HepG2 (cell line): Measurements from ENCODE around the gene INA. TPM values are rescaled to one million over a fixed set of nuclear protein-coding genes. Genes with fewer than 3 reads are reported as not detected.

Experiments used
- FOXP1 ChIP-seq, 2 experiments: fragments of 450-650 bp in 1 of 2; IDR thresholded peaks; 2 replicates each; pipeline ENCODE4 v1.6.1; 2017 to 2018; ENCODE audit warnings: antibody characterized with exemption in 1 of 2
- IKZF4 ChIP-seq: sonication (generic); formaldehyde crosslinking; IDR thresholded peaks from 2 replicates; pipeline ENCODE4 v1.5.1; 2020; ENCODE audit warnings: borderline replicate concordance, mild to moderate bottlenecking, low read depth, missing genetic modification reagents; ENCODE audit errors: not compliant biosample characterization
- KLF6 ChIP-seq: IDR thresholded peaks from 2 replicates; pipeline ENCODE4 v1.8.0; 2016; ENCODE audit warnings: missing biosample characterization, missing genetic modification reagents
- NR2F6 ChIP-seq, 2 experiments: IDR thresholded peaks; 2 replicates each; pipeline ENCODE4 v1.6.1; 2016; ENCODE audit warnings: antibody characterized with exemption in 1 of 2, mild to moderate bottlenecking in 1 of 2
- PBX3 ChIP-seq: sonication (generic); formaldehyde crosslinking; IDR thresholded peaks from 2 replicates; pipeline ENCODE4 v1.8.1; 2023; ENCODE audit warnings: missing genetic modification reagents, inconsistent platforms, borderline replicate concordance
- PITX1 ChIP-seq: sonication (generic); formaldehyde crosslinking; IDR thresholded peaks from 2 replicates; pipeline ENCODE4 v1.5.1; 2020; ENCODE audit warnings: mild to moderate bottlenecking, missing genetic modification reagents
- SATB2 ChIP-seq: sonication (generic); formaldehyde crosslinking; IDR thresholded peaks from 2 replicates; pipeline ENCODE4 v1.5.0; 2020; ENCODE audit warnings: missing genetic modification reagents
- SNAPC2 ChIP-seq: sonication (generic); formaldehyde crosslinking; IDR thresholded peaks from 2 replicates; pipeline ENCODE4 v1.8.1; 2022; ENCODE audit warnings: mild to moderate bottlenecking, missing genetic modification reagents
- SOX5 ChIP-seq: IDR thresholded peaks from 2 replicates; pipeline ENCODE4 v1.6.1; 2016; ENCODE audit warnings: borderline replicate concordance
- SPEN ChIP-seq: sonication (generic); formaldehyde crosslinking; IDR thresholded peaks from 2 replicates; pipeline ENCODE4 v1.5.1; 2020; ENCODE audit warnings: low read depth, mild to moderate bottlenecking, missing genetic modification reagents
- YEATS4 ChIP-seq: sonication (generic); formaldehyde crosslinking; IDR thresholded peaks from 2 replicates; pipeline ENCODE4 v1.4.0; 2020; ENCODE audit warnings: missing genetic modification reagents, borderline replicate concordance
- ZBTB26 ChIP-seq: IDR thresholded peaks from 2 replicates; pipeline ENCODE4 v1.6.1; 2016; ENCODE audit warnings: missing compliant biosample characterization, missing genetic modification reagents, borderline replicate concordance
- ZFP36L2 ChIP-seq: sonication (generic); formaldehyde crosslinking; IDR thresholded peaks from 2 replicates; pipeline ENCODE4 v1.4.0; 2020; ENCODE audit warnings: missing genetic modification reagents
- ZFYVE20 ChIP-seq: sonication (generic); formaldehyde crosslinking; IDR thresholded peaks from 2 replicates; pipeline ENCODE4 v1.8.0; 2023; ENCODE audit warnings: low read depth, mild to moderate bottlenecking, moderate library complexity, missing genetic modification reagents, borderline replicate concordance
- ZNF124 ChIP-seq: sonication (generic); formaldehyde crosslinking; IDR thresholded peaks from 2 replicates; pipeline ENCODE4 v1.4.0; 2020; ENCODE audit warnings: missing genetic modification reagents
- ZNF160 ChIP-seq: sonication (generic); formaldehyde crosslinking; IDR thresholded peaks from 2 replicates; pipeline ENCODE4 v1.8.0; 2022; ENCODE audit warnings: mild to moderate bottlenecking, inconsistent platforms, missing genetic modification reagents
- ZNF430 ChIP-seq: sonication (generic); formaldehyde crosslinking; IDR thresholded peaks from 2 replicates; pipeline ENCODE4 v1.9.0; 2021; ENCODE audit warnings: mild to moderate bottlenecking, missing genetic modification reagents
- ZNF556 ChIP-seq: sonication (generic); formaldehyde crosslinking; IDR thresholded peaks from 2 replicates; pipeline ENCODE4 v1.4.0; 2020; ENCODE audit warnings: mild to moderate bottlenecking, missing genetic modification reagents, borderline replicate concordance
- ZNF557 ChIP-seq: sonication (generic); formaldehyde crosslinking; IDR thresholded peaks from 2 replicates; pipeline ENCODE4 v1.4.0; 2020; ENCODE audit warnings: missing genetic modification reagents
- ZNF761 ChIP-seq: sonication (generic); formaldehyde crosslinking; conservative IDR thresholded peaks from 2 replicates; pipeline ENCODE4 v1.4.0; 2020; ENCODE audit warnings: mild to moderate bottlenecking, missing genetic modification reagents
- ZZZ3 ChIP-seq: sonication (generic); formaldehyde crosslinking; IDR thresholded peaks from 2 replicates; pipeline ENCODE4 v1.4.0; 2020; ENCODE audit warnings: missing genetic modification reagents, mild to moderate bottlenecking, borderline replicate concordance
- polyA plus RNA-seq, 8 experiments: library from polyadenylated mRNA; depleted of rRNA in 3 of 8; stranded (reverse) in 7 of 8; unstranded in 1 of 8; fragments of >200 nt; fragmentation: Illumina TruSeq in 4 of 8; extraction: Trizol in 4 of 8; gene quantifications; 2 replicates each; pipeline versions ENCODE4 v1.2.1 to v1.2.3, GENCODE V29; 2011 to 2016; ENCODE audit warnings: low read depth in 4 of 8, missing spikeins in 1 of 8, mixed read lengths in 1 of 8; ENCODE audit not compliant: insufficient read depth in 1 of 8
- total RNA-seq, 5 experiments: library from RNA; depleted of rRNA; stranded (reverse); fragments of >200 nt; fragmentation: Illumina TruSeq; extraction: Trizol; gene quantifications; 2 replicates each; pipeline ENCODE4 v1.2.3, GENCODE V29; 2016; ENCODE audit warnings: low read depth in 1 of 5
- TF ChIP-seq, protein P1 (sequence below): sonication (generic); formaldehyde crosslinking; IDR thresholded peaks from 2 replicates; pipeline ENCODE4 v1.4.0; 2020; ENCODE audit warnings: missing genetic modification reagents
- TF ChIP-seq, protein P2 (sequence below): sonication (generic); formaldehyde crosslinking; IDR thresholded peaks from 2 replicates; pipeline ENCODE4 v1.5.1; 2020; ENCODE audit warnings: missing genetic modification reagents, mild to moderate bottlenecking, borderline replicate concordance

The INA gene
- total and polyA plus RNA-seq, 2 of the 13 experiments (the other 11 are each of a cell fraction or from before 2014, with no cell fraction given), result 0.04 to 0.13 TPM

DNA sequence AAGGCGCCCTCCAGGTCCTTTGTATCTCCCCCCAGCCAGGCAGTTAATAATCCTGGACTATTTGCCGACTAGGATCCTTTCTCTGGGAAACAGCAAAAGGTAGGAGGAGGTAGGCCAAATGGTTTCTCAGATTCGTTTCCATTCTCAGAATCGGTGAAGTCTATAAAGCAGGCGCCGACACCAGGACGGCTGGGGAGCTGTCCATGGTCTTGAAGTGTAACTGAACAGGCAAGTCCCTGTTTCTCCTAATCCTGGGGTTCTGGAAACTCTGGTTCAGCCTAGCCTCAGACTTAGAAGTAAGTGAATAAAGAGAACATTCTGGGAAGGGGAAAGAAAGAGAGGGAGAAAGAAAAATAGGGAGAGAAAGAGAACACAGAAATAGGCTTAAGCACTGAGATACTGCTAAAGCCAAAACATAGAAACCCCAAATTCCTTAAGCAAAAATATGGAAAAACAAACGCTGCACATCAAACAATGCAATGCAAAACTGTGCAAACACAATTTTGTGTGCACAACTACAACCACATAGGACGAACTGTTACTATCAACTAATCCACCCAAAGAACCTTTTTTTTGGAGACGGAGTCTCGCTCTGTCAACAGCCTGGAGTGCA, 11.1 kb upstream of the INA start (continued):
- TF ChIP-seq ZNF557 (CRISPR knock-in tag) (peak; percentile 67; the same call in 1 of the 2 replicates), ZNF430 (CRISPR knock-in tag) (peak; percentile 76; the same call in 1 of the 2 replicates), SOX5 (peak; percentile 38; the same call in 1 of the 2 replicates), PITX1 (0 out of 2 replicates have a peak, but pooled peaks have one; percentile 41), ZNF761 (CRISPR knock-in tag) (no peak), FOXP1 (IDR thresholded peaks at IDR 0.05) (no peak), FOXP1 (CRISPR knock-in tag; IDR thresholded peaks at IDR 0.05) (peak; percentile 18; the same call in 1 of the 2 replicates), IKZF4 (CRISPR knock-in tag) (peak; percentile 48), KLF6 (CRISPR knock-in tag) (peak; percentile 97), YEATS4 (no peak), ZFYVE20 (CRISPR knock-in tag) (no peak), ZNF124 (CRISPR knock-in tag) (peak; percentile 91; the same call in 1 of the 2 replicates), SPEN (CRISPR knock-in tag) (0 out of 2 replicates have a peak, but pooled peaks have one; percentile 52), SATB2 (CRISPR knock-in tag) (peak; percentile 92; the same call in 1 of the 2 replicates), NR2F6 (IDR thresholded peaks at IDR 0.05) (no peak), NR2F6 (CRISPR knock-in tag; IDR thresholded peaks at IDR 0.05) (peak; percentile 44; the same call in 1 of the 2 replicates), ZZZ3 (CRISPR knock-in tag) (no peak), ZNF556 (CRISPR knock-in tag) (no peak), ZNF160 (CRISPR knock-in tag) (peak; percentile 63; the same call in 1 of the 2 replicates), ZFP36L2 (CRISPR knock-in tag) (0 out of 2 replicates have a peak, but pooled peaks have one; percentile 59), PBX3 (CRISPR knock-in tag) (0 out of 2 replicates have a peak, but pooled peaks have one; percentile 56), SNAPC2 (CRISPR knock-in tag) (0 out of 2 replicates have a peak, but pooled peaks have one; percentile 59), ZBTB26 (CRISPR knock-in tag) (peak; percentile 73)
- TF ChIP-seq, protein P1, sequence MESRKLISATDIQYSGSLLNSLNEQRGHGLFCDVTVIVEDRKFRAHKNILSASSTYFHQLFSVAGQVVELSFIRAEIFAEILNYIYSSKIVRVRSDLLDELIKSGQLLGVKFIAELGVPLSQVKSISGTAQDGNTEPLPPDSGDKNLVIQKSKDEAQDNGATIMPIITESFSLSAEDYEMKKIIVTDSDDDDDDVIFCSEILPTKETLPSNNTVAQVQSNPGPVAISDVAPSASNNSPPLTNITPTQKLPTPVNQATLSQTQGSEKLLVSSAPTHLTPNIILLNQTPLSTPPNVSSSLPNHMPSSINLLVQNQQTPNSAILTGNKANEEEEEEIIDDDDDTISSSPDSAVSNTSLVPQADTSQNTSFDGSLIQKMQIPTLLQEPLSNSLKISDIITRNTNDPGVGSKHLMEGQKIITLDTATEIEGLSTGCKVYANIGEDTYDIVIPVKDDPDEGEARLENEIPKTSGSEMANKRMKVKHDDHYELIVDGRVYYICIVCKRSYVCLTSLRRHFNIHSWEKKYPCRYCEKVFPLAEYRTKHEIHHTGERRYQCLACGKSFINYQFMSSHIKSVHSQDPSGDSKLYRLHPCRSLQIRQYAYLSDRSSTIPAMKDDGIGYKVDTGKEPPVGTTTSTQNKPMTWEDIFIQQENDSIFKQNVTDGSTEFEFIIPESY, result no peak
- TF ChIP-seq, protein P2, sequence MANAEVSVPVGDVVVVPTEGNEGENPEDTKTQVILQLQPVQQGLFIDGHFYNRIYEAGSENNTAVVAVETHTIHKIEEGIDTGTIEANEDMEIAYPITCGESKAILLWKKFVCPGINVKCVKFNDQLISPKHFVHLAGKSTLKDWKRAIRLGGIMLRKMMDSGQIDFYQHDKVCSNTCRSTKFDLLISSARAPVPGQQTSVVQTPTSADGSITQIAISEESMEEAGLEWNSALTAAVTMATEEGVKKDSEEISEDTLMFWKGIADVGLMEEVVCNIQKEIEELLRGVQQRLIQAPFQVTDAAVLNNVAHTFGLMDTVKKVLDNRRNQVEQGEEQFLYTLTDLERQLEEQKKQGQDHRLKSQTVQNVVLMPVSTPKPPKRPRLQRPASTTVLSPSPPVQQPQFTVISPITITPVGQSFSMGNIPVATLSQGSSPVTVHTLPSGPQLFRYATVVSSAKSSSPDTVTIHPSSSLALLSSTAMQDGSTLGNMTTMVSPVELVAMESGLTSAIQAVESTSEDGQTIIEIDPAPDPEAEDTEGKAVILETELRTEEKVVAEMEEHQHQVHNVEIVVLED (CRISPR knock-in tag), result no peak
